AG04449 (cell line): ENCODE data around the gene RASAL3.

Source experiments
- CTCF ChIA-PET: fragments of 350-600 bp; formaldehyde crosslinking; extraction: SDS; loops from one replicate; lab custom pipeline; 2021; ENCODE audit warnings: antibody characterized with exemption; lab: Yijun Ruan, JAX
- POLR2A ChIA-PET: fragments of 400-600, 350-600 bp; formaldehyde crosslinking; extraction: SDS; loops from one replicate; lab custom pipeline; 2020; ENCODE audit warnings: antibody characterized with exemption, inconsistent platforms; lab: Yijun Ruan, JAX
- DNase-seq: peaks from one replicate; pipeline ENCODE4 v3.0.0-alpha.2; 2010; ENCODE audit warnings: low read depth, low spot score
- H3K4me3 ChIP-seq: 2 replicates; pipeline ENCODE4 v1.5.1; 2011; ENCODE audit warnings: low read depth, mild to moderate bottlenecking, control low read depth, low read length
- TF ChIP-seq, protein P1 (sequence below): IDR thresholded peaks from one replicate; pipeline ENCODE4 v1.5.1; 2011; ENCODE audit warnings: mild to moderate bottlenecking, moderate library complexity, low read length, control low read depth, inconsistent platforms; ENCODE audit not compliant: insufficient read depth; ENCODE audit errors: missing control alignments

Gene RASAL3

GRCh38 chr19:15430526-15431120, 33.7 kb downstream of the RASAL3 start:
- CTCF ChIA-PET, result interaction anchor here (2.0 to 6.3 kb wide), 2 partner anchors 10 to 125 kb away, joined by 5 to 39 read pairs; partner anchors contain the start of gene AKAP8L
- POLR2A ChIA-PET, result interaction anchor here (4.4 kb wide), 1 partner anchor 12 kb away, joined by 44 read pairs; the partner anchor contains the start of gene AKAP8L
- DNase-seq, result no peak
- H3K4me3 ChIP-seq, result peak overlapping the region; percentile 80
- TF ChIP-seq, protein P1, sequence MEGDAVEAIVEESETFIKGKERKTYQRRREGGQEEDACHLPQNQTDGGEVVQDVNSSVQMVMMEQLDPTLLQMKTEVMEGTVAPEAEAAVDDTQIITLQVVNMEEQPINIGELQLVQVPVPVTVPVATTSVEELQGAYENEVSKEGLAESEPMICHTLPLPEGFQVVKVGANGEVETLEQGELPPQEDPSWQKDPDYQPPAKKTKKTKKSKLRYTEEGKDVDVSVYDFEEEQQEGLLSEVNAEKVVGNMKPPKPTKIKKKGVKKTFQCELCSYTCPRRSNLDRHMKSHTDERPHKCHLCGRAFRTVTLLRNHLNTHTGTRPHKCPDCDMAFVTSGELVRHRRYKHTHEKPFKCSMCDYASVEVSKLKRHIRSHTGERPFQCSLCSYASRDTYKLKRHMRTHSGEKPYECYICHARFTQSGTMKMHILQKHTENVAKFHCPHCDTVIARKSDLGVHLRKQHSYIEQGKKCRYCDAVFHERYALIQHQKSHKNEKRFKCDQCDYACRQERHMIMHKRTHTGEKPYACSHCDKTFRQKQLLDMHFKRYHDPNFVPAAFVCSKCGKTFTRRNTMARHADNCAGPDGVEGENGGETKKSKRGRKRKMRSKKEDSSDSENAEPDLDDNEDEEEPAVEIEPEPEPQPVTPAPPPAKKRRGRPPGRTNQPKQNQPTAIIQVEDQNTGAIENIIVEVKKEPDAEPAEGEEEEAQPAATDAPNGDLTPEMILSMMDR, result no peak

DNA sequence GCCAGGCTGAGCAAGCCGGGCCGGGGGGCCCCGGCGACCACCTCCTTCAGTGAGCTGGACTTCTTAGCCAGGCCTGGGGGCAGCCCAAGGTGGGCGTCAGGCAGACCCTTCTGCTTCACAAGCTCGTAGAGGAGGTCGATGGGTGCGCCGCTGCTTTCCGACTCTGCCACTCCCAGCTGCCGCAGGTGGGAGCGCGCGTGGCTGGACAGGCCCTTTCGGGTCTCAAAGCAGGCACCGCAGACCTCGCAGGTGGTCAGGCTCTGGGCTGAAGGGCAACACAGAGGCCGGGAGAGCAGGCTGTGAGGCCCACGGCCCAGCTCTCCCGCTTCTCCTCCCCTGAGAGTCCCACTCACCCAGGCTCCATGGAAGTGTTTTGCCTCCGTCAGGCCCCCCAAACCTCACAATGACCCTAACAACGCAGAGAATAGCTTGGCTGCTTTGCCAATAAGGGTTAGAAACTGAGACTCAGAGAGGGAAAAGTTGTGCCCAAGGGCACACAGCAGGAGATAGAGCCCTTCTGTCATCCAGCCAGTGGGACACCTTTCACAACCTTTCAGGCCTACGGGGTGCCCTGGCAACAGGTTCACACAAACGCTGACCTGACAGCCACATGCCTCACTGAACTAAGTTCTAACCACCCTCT, 34.4 kb downstream of the RASAL3 start:
- POLR2A ChIA-PET, result interaction anchor here (4.4 kb wide), 1 partner anchor 11 kb away, joined by 44 read pairs; the partner anchor contains the start of gene AKAP8L
- TF ChIP-seq, protein P1, result no peak
- no peak overlapping the region for H3K4me3 ChIP-seq
- CTCF ChIA-PET, result interaction anchor here (2.0 to 6.3 kb wide), 2 partner anchors 10 to 125 kb away, joined by 5 to 39 read pairs; partner anchors contain the start of gene AKAP8L
- no peak for DNase-seq

GRCh38 chr19:15428956-15429824, 35.2 kb downstream of the RASAL3 start:
- DNase-seq, result no peak
- CTCF ChIA-PET, result interaction anchor here (0.7 to 6.3 kb wide), 4 partner anchors 9 to 126 kb away, joined by 3 to 39 read pairs (median 4); partner anchors contain the start of gene AKAP8L
- TF ChIP-seq, protein P1, result no peak
- H3K4me3 ChIP-seq, result no peak overlapping the region
- POLR2A ChIA-PET, result interaction anchor here (4.4 kb wide), 1 partner anchor 10 kb away, joined by 44 read pairs; the partner anchor contains the start of gene AKAP8L

DNA sequence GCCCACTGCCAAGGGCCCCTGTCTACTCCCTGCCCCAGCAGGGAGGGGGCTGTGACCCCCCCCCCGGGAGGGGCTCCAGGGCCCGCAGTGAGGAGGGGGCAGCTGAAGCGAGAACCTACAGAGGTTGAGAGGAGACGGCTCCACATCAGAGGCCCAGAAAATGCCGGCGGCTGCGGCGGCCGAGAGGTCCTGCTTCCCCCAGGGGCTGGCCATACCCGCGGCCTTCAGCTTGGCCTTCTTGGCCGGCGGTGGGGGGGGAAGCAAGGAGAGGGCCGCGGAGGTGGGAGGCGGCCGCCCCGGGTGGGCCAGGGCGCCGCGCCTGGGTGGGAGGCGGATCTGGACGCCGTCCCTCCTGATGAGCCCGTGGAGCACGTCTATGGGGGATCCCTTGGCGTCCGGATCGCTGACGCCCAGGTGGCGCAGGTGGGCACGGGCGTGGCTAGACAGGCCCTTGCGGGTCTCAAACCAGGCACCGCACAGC, 36.3 kb downstream of the RASAL3 start:
- DNase-seq, result no peak
- no peak overlapping the region for H3K4me3 ChIP-seq
- CTCF ChIA-PET, result interaction anchor here (0.9 to 6.3 kb wide), 2 partner anchors 8 to 10 kb away, joined by 3 to 39 read pairs; partner anchors contain the start of gene AKAP8L
- POLR2A ChIA-PET, result no interaction called here
- TF ChIP-seq, protein P1, result no peak

DNA sequence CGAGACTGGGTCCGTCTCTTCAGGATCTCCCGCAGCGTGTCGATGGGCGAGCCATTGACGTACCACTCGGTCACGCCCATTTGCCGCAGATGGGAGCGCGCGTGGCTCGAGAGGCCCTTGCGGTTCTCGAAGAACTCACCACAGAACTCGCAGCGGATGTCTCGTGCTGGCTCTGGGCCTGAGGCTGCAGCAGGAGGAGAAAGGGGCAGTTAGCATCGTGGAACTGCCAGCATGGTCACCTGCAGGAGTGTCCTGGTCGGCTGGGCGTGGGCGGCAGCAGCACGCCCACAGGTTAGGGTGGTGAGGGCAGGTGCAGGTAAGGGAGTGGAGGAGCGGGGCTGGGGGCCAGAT, 37.0 kb downstream of the RASAL3 start:
- TF ChIP-seq, protein P1, result no peak
- CTCF ChIA-PET, result no interaction called here

More for the DNA sequence above, 37.0 kb downstream of the RASAL3 start:
- POLR2A ChIA-PET, result no interaction called here
- H3K4me3 ChIP-seq, result no peak overlapping the region
- DNase-seq, result no peak
